Measurements from ENCODE around the gene IGLL5. TPM values are rescaled to one million over a fixed set of nuclear protein-coding genes. Genes with fewer than 3 reads are reported as not detected.

IGLL5 gene
- total and polyA plus RNA-seq, 2 of the 13 experiments (the other 11 are each of a cell fraction or from before 2014, with no cell fraction given), result not detected

DNA sequence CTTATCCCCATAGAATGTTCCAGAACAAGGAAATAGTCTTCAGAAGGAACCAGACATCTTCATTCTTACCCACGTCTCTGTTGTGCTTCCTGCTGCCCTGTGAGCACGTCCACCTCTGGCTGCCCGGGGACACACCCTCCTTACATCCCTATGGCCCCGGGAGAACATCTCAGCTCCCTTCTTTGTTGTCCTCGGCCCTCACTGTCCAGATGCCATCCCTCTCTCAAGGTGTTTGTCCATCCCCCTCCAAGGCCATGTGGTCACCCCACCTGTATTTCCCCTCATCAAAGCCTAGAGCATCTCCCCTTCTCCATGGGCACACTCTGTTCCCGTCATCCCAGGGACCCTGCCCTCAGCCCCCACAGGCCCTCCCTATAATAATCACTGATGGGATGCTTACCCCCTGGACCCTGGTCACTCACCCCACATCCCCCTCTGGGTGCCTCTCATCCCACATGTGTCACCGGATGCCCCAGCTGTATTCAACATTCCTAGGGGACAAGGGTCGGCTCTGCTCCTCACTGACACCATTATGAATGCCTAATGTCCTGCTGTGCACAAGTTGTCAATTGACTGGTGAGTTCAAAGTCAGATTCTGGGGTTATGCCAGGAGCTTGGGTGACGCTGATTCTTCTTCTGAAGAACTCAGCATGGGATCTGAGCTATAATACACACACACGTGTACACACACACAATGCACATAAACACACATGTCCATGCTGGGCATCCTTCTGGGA lies 28.8 kb downstream of the IGLL5 start:
- CTCF ChIA-PET (ENCODE audit: low intra/inter-chr PET ratio, low total read pairs), result no interaction called here
- DNase-seq (ENCODE audit: low spot score), result peak; percentile 52
- TF ChIP-seq ZBTB20 (CRISPR knock-in tag; IDR thresholded peaks at IDR 0.05; ENCODE audit: borderline replicate concordance, low read depth) (no peak), TEAD3 (CRISPR knock-in tag; optimal IDR thresholded peaks at IDR 0.05; ENCODE audit: borderline replicate concordance) (peak; percentile 80), FOXK1 (CRISPR knock-in tag; IDR thresholded peaks at IDR 0.05; ENCODE audit: borderline replicate concordance, low read depth) (no peak), XRCC5 (optimal IDR thresholded peaks at IDR 0.05; ENCODE audit: low read length) (no peak), GPN1 (CRISPR knock-in tag; IDR thresholded peaks at IDR 0.05; ENCODE audit: borderline replicate concordance) (no peak), MAZ (IDR thresholded peaks at IDR 0.05; ENCODE audit: borderline replicate concordance, low read depth, low read length) (peak; percentile 54; the same call in 1 of the 2 replicates), MAZ (CRISPR knock-in tag; IDR thresholded peaks at IDR 0.05; ENCODE audit: low read depth) (no peak), MAF1 (CRISPR knock-in tag; IDR thresholded peaks at IDR 0.05; ENCODE audit: borderline replicate concordance) (no peak), MXI1 (IDR thresholded peaks at IDR 0.05; ENCODE audit: borderline replicate concordance, low read depth, low read length) (no peak), ZNF121 (CRISPR knock-in tag; IDR thresholded peaks at IDR 0.05) (no peak), HNF4G (IDR thresholded peaks at IDR 0.05; ENCODE audit: borderline replicate concordance, low read depth, low read length) (peak; percentile 36; the same call in 1 of the 2 replicates), HNF4G (CRISPR knock-in tag; IDR thresholded peaks at IDR 0.05; ENCODE audit: borderline replicate concordance, low read depth) (peak; percentile 30; the same call in 1 of the 2 replicates), FOSL2 (CRISPR knock-in tag; IDR thresholded peaks at IDR 0.05) (0 out of 2 replicates have a peak, but pooled peaks have one; percentile 20), ZNF709 (CRISPR knock-in tag; IDR thresholded peaks at IDR 0.05) (no peak)
- TF ChIP-seq, protein P1, sequence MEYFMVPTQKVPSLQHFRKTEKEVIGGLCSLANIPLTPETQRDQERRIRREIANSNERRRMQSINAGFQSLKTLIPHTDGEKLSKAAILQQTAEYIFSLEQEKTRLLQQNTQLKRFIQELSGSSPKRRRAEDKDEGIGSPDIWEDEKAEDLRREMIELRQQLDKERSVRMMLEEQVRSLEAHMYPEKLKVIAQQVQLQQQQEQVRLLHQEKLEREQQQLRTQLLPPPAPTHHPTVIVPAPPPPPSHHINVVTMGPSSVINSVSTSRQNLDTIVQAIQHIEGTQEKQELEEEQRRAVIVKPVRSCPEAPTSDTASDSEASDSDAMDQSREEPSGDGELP (IDR thresholded peaks at IDR 0.05; ENCODE audit: borderline replicate concordance, low read depth), result peak; percentile 50; the same call in 1 of the 2 replicates
- TF ChIP-seq, protein P2, sequence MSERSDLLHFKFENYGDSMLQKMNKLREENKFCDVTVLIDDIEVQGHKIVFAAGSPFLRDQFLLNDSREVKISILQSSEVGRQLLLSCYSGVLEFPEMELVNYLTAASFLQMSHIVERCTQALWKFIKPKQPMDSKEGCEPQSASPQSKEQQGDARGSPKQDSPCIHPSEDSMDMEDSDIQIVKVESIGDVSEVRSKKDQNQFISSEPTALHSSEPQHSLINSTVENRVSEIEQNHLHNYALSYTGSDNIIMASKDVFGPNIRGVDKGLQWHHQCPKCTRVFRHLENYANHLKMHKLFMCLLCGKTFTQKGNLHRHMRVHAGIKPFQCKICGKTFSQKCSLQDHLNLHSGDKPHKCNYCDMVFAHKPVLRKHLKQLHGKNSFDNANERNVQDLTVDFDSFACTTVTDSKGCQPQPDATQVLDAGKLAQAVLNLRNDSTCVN (CRISPR knock-in tag; IDR thresholded peaks at IDR 0.05; ENCODE audit: borderline replicate concordance), result no peak
- TF ChIP-seq, protein P3, sequence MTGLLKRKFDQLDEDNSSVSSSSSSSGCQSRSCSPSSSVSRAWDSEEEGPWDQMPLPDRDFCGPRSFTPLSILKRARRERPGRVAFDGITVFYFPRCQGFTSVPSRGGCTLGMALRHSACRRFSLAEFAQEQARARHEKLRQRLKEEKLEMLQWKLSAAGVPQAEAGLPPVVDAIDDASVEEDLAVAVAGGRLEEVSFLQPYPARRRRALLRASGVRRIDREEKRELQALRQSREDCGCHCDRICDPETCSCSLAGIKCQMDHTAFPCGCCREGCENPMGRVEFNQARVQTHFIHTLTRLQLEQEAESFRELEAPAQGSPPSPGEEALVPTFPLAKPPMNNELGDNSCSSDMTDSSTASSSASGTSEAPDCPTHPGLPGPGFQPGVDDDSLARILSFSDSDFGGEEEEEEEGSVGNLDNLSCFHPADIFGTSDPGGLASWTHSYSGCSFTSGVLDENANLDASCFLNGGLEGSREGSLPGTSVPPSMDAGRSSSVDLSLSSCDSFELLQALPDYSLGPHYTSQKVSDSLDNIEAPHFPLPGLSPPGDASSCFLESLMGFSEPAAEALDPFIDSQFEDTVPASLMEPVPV (CRISPR knock-in tag; IDR thresholded peaks at IDR 0.05), result no peak
- TF ChIP-seq, protein P4, sequence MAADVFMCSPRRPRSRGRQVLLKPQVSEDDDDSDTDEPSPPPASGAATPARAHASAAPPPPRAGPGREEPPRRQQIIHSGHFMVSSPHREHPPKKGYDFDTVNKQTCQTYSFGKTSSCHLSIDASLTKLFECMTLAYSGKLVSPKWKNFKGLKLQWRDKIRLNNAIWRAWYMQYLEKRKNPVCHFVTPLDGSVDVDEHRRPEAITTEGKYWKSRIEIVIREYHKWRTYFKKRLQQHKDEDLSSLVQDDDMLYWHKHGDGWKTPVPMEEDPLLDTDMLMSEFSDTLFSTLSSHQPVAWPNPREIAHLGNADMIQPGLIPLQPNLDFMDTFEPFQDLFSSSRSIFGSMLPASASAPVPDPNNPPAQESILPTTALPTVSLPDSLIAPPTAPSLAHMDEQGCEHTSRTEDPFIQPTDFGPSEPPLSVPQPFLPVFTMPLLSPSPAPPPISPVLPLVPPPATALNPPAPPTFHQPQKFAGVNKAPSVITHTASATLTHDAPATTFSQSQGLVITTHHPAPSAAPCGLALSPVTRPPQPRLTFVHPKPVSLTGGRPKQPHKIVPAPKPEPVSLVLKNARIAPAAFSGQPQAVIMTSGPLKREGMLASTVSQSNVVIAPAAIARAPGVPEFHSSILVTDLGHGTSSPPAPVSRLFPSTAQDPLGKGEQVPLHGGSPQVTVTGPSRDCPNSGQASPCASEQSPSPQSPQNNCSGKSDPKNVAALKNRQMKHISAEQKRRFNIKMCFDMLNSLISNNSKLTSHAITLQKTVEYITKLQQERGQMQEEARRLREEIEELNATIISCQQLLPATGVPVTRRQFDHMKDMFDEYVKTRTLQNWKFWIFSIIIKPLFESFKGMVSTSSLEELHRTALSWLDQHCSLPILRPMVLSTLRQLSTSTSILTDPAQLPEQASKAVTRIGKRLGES (CRISPR knock-in tag; IDR thresholded peaks at IDR 0.05; ENCODE audit: borderline replicate concordance), result no peak

More for the DNA sequence above, 28.8 kb downstream of the IGLL5 start:
- no peak for FAIRE-seq
- peak; percentile 67 for ATAC-seq
- Histone ChIP-seq H3K9ac (ENCODE audit: insufficient read depth, low read depth, low read length) (no peak overlapping the region), H4K20me1 (ENCODE audit: insufficient read depth, low read length) (no peaks in the 10 kb centered on the region), H3K27ac (ENCODE audit: extremely low read length, insufficient read depth, low read length) (no peak overlapping the region), H3K4me2 (ENCODE audit: low read depth, low read length) (no peak overlapping the region), H3K9me3 (ENCODE audit: low read length) (no peaks in the 10 kb centered on the region), H2AFZ (ENCODE audit: low read length) (no peak overlapping the region), H3K79me2 (ENCODE audit: insufficient read depth, low read length) (no peaks in the 10 kb centered on the region), H3K27me3 (ENCODE audit: control insufficient read depth in 1 of 2, insufficient read depth in 2 of 2, low read length in 2 of 2) (peaks cover 1 to 52% of the 10 kb centered on the region in 2 experiments), H3K4me3 (replicated peaks in 1 of 3; ENCODE audit: insufficient read depth in 1 of 3, low read depth in 2 of 3, low read length in 3 of 3) (no peak overlapping the region), H3K36me3 (replicated peaks in 1 of 2; ENCODE audit: control insufficient read depth in 1 of 2, insufficient read depth in 2 of 2, low read length in 2 of 2) (no peaks in the 10 kb centered on the region), H3K4me1 (ENCODE audit: insufficient read depth, low read length) (peaks cover 23% of the 10 kb centered on the region)
- intact Hi-C loops (cut with micrococcal nuclease; ENCODE audit: unreplicated experiment), result no loop called here
- POLR2A ChIA-PET, result no interaction called here
- no TSS peak for BruUV-seq (replicated peaks)
- in situ Hi-C loops (cut with HindIII; ENCODE audit: extremely low pct_ligation_motif_present, low pct_unique_long_range_greater_than_20kb), result no loop called here
- 27% methylated on average over 10 of the region's 10 CpGs for WGBS (ENCODE audit: low lambda C conversion rate)
